Activated CD4-positive, CD25-positive, alpha-beta regulatory T cell (primary cell): ENCODE data around the gene SIMC1.
"Not testable (repeated sequence)": the region's sequence is repeated elsewhere in the genome, so short reads cannot be mapped to it uniquely, and the experiment has no call there.

Experiments
- DNase-seq, 4 experiments: peaks; one replicate each; lab custom pipeline; 2025; lab: John Stamatoyannopoulos, UW

Gene SIMC1

DNA sequence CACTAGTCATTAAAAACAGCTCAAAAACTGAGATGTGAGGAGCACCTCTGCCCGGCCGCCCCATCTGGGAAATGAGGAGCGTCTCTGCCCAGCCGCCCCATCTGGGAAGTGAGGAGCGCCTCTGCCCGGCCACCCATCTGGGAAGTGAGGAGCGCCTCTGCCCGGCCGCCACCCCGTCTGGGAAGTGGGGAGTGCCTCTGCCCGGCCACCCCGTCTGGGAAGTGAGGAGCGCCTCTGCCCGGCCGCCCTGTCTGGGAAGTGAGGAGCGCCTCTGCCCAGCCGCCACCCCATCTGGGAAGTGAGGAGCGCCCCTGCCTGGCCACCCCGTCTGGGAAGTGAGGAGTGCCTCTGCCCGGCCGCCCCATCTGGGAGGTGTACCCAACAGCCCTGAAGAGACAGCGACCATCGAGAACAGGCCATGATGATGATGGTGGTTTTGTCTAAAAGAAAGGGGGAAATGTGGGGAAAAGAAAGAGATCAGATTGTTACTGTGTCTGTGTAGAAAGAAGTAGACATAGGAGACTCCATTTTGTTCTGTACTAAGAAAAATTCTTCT is 23.7 kb upstream of the SIMC1 start:
- DNase-seq: not testable (repeated sequence)

DNA sequence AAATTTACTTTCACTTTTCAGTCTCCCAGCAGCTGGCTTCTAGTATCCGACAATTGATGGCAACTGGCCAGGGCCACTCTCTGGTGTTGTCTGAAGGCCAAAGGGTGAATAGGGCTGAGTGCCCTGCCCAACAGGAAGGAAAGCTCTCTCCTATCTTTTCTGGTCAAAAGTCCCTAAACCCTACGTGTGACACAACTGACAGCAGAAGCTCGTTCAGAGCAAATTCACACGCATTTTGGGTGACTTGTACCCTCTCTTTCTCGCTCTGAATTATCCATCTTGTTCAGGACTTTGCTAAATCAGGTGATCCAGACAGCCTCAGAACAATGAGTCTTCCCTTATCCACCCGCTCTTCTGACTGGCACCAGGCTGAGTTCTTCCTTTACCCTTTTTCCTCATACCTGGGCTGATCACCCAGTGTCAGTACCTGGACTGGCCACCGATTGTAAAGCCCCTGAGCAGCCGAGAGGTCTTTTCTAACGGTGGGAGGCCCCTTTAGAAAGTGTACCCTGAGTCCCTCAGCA is 21.8 kb upstream of the SIMC1 start:
- not testable (repeated sequence) for DNase-seq

DNA sequence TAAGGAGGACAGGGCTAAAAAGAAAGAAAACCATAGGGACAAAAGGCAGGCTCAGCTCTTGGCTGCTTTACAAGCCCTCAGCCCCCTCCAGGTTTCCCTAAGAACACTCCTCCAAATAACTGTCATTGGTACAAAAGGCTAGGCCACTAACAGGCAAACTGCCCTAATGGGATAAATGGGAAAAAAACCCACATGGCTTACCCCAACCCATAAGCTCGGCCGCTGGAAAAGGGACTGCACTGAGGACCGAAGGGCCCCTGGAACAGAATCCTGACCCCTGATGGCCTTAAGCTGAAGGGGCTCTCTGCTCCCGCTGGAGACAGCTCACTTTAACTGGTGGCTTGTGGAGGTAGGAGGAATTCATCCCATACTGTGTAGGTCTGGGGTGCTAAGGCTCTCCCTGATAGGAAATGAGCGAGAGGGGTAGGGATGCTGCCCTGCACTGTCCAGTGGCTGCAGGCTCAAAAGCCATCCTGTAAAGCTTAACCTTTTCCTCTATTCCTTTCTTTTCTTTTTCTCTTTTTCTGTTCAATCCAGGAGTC is 21.0 kb upstream of the SIMC1 start:
- not testable (repeated sequence) for DNase-seq

DNA sequence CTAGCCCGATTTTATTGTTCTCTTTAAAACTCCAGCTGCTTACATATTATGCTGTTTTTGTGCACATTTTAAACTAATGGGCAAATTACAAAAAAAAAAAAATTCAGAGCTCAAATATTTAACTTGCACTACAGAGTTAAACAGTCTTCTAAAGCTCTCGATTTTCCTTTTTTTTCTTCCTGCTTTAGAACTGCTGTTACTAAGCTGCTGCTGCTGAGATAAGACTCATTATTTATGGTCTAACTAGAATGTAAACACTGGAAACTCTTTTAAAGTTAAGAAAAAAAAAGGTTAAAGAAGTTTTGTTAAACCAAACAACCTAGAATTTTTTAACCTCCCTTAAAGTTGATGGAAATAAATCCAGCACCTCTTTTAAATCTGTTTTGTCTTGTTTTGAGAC is 20.5 kb upstream of the SIMC1 start:
- not testable (repeated sequence) for DNase-seq

DNA sequence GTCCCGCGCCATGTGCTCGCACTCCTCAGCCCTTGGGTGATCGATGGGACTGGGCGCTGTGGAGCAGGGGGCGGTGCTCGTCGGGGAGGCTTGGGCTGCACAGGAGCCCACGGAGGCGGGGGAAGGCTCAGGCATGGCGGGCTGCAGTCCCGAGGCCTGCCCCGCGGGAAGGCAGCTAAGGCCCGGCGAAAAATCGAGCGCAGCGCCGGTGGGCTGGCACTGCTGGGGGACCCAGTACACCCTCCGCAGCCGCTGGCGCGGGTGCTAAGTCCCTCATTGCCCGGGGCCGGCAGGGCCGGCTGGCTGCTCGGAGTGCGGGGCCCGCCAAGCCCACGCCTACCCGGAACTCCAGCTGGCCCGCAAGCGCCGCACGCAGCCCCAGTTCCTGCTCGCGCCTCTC is 16.2 kb upstream of the SIMC1 start:
- not testable (repeated sequence) for DNase-seq

DNA sequence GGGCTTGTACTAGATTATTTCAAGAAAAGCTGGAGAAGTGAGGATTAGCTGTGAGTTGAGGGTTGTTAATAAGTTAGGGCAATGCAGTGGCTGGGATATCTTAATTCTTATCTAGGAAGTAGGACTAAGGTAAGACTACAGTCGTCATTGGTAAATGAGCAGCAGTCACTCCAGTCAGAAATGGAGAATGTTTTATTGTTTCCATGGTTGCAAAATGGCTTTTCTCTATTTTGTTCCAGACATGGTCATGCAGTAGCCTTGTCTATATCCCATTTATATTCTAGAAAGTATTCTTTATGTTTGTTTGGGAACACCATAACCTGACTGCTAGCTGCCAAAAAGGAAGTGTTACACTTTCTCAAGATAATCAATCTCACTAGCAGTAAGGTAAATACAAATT is 9.9 kb upstream of the SIMC1 start:
- not testable (repeated sequence) for DNase-seq

DNA sequence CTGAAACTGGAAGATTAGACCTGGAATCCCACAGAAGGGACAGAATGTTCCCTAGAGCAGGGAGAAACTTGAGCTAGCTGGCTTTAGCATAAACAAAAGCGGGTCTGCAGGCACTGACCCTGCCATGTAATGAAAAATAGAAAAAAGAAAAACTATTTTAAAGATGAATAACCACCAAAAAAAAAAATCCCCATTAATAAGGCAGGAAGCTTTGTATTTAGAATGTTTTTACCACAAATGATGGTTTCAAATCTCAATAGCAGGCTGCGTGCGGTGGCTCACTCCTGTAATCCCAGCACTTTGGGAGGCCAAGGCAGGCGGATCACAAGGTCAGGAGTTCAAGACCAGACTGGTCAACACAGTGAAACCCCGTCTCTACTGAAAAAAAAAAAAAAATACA is 5.0 kb upstream of the SIMC1 start:
- not testable (repeated sequence) for DNase-seq

DNA sequence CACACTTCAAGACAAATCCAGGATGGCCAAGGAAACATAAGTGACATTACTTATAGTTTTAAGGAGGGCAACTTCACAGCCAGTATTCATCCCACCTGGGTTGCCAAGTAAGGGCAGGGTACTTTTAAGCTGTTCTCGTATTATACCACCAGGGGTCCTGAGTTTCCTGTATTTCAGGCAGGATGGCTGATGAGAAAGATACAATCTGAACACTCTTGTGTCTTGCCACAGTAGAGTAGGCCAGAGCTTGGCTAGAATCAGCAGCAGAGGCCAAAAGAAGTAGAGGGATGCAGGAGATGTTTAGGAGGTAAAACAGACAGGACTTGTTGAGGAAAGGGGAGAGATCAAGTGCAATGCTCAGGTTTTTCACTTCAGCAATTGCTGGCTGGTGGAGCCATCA is 3.1 kb upstream of the SIMC1 start:
- DNase-seq: not testable (repeated sequence)

DNA sequence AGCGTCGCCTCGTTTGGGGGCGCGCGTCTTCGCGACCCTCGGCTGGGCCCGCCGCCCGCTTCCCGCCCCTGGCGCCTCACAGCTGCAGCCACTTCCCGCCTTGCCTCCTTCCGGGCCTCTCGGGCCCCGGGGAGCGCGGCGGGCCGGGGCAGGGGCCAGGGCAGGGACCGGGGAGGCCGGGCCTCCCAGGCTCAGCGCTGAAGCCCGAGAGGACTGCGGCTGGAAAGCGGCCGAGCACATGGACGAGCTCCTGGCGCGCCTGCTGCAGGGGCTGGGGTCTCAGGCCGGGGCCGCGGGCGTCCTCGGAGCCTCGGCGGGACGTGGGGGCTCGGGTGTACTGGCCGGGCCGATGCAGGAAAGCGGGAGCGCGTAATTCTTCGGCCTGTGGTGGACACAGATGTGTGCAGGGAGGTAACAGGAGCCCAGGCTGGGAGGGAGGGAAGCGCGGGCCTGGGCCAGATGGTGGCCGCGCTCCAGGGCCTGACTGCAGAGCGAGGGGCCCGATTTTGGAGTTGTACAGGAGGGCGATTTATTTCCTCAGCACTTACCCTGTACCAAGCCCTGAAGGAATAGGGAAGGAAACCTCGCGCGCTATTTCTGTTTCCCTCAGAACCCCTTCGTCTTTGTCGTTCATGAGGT is 540 bp downstream of the SIMC1 start:
- not testable (repeated sequence) for DNase-seq

DNA sequence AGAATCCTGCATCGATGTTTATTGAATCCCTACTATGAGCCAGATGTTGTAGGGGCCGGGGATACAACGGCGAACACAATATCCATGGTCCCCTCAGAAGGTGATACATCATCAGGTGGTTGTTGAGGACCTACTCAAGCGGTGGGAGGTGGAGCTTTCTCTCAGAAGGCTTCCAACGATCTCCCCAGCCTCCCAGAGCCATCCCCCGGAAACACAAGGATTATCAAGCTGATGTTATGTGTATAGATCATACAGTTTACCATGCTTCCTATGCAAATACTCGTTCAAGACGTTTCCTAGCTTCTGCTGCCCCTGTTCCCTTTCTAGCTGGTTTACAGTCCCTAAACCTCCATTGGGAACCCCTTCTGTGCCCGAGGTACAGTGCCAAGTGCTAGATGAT is 1.1 kb downstream of the SIMC1 start:
- not testable (repeated sequence) for DNase-seq

DNA sequence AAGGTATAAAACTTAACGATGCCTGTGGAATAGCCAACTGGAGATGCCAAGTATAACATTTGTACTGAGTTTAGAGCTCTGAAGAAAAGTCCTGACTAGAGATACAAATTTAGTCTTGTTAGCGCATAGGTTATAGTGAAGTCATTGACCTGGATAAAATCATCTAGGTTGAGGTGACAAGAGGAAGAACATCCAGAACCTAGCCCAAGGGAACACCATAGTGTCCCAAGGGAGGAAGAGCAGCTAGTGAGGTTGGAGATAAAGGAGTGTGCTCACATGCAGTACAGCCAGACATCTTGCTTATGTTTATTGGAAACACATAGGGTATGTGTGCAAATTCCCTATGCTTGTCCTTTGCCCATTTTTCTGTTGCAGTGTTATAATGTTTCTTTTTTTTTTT is 6.1 kb downstream of the SIMC1 start:
- DNase-seq: not testable (repeated sequence)

DNA sequence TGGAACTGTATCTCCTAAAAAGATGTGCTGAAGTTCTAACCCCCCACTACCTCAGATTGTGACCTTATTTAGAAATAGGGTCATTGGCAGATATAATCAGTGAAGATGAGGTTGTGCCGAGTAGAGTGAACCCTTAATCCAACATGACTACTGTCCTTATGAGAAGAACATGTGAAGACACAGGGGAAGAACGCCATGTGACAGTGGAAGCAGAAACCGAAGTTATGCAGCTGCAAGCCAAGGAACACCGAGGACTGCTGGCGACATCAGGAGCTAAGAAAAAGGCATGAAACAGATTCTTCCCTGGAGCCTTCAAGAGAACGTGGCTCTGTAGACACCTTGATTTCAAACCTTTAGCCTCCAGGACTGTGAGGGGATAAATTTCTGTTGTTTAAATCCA is 6.8 kb downstream of the SIMC1 start:
- not testable (repeated sequence) for DNase-seq

DNA sequence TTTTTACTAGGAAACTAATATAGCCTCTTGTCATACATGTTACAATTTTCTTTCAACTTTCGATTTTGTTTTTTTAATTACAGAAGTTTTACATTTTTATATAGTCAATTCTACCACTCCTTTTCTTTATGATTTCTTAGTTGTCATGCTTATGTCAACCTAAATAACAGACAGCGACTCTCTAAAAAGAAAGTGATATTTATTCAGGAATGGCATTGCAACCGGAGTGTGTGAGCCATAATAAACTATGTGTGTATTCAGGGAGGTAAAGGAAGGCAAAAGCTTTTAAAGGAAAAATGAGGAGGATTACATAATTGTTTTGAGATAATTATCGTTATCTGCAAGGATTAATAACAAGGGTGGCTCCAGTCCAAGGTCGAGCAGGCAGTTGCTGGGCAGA is 7.3 kb downstream of the SIMC1 start:
- DNase-seq: not testable (repeated sequence)

DNA sequence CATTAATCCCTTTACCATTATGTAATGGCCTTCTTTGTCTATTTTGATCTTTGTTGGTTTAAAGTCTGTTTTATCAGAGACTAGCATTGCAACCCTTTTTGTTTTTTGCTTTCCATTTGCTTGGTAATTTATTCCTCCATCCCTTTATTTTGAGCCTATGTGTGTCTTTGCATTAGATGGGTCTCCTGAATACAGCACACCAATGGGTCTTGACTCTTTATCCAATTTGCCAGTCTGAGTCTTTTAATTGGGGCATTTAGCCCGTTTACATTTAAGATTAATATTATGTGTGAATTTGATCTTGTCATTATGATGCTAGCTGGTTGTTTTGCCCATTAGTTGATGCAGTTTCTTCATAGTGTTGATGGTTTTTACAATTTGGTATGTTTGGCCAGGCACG is 12.5 kb downstream of the SIMC1 start:
- DNase-seq: not testable (repeated sequence)

DNA sequence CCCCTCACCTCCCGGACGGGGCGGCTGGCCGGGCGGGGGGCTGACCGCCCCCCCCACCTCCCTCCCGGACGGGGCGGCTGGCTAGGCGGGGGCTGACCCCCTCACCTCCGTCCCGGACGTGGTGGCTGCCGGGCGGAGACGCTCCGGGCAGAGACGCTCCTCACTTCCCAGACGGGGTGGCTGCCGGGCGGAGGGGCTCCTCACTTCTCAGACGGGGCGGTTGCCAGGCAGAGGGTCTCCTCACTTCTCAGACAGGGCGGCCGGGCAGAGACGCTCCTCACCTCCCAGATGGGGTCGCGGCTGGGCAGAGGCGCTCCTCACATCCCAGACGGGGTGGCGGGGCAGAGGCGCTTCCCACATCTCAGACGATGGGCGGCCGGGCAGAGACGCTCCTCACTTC is 13.9 kb downstream of the SIMC1 start:
- not testable (repeated sequence) for DNase-seq

DNA sequence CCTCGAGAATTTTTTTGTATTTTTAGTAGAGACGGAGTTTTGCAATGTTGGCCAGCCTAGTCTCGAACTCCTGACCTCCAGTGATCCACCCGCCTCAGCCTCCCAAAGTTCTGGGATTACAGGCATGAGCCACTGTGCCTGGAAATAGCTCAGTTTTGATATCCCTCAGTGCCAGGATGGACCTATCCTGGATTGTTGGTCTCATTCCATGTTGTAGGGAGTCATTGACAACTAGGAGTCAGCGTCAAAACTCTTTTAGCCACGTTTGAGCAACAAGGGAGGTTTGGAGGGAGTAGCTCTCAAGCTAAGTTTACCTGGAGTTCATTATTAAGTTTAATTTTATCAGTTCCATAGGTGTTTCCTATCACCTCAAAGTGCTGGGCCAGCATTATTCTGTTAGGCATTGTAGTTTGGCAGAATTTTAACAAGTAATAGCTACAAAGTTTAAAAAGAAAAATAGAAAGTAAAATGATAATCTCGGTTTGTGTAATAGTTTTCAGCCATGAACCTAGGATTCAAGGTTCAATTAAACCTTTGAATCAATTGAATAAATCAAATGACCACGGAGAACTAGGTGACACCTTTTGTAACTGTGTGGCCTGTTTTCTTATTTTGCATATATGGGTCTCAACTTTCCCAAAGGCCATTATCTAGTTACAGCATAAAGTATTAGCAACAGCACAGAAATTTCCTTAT is 15.3 kb downstream of the SIMC1 start:
- DNase-seq: not testable (repeated sequence)

DNA sequence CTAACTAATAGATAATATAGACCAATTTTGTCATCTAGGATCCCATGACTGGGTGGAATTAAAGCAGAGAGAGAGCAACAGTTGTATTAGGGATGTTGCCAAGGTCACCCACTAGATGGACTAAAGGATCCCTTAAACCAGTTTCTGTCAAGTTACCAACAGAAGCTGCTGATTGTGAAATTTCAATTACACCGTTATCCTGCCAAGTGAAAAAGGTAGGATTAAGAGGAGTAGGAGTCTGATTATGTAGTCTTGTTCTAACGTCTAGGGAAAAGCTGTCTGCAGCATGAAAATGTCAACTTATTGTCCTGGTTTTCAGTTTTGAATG is 15.8 kb downstream of the SIMC1 start:
- DNase-seq: not testable (repeated sequence)

DNA sequence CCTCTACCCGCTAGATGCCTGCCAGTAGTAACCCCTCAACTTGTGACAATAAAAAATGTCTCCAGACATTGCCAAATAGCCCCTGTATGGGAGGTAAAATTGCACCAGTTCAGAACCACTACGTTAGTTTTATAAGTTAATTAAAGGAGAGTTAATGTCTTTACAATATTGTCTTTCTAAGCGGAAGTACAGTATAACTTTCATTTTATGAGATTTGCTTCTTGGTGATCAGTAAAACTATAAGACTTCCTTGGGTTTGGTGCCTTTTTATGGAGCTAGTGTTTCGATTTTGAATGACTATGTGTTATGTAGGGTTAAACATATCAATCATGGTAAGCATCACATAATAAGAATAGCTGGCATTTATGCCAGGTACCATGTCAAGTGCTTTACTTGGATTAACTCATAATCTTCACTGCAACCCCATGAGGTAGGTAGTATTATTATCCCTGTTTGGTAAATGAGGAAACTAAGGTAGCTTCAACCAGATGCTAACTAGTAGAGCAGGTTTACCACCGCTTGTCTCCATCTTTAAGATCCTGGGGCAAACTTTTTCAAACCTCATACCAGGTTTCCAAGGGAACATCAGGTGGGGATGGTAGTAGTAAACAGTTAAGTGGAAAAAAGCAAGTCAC is 19.8 kb downstream of the SIMC1 start:
- not testable (repeated sequence) for DNase-seq

DNA sequence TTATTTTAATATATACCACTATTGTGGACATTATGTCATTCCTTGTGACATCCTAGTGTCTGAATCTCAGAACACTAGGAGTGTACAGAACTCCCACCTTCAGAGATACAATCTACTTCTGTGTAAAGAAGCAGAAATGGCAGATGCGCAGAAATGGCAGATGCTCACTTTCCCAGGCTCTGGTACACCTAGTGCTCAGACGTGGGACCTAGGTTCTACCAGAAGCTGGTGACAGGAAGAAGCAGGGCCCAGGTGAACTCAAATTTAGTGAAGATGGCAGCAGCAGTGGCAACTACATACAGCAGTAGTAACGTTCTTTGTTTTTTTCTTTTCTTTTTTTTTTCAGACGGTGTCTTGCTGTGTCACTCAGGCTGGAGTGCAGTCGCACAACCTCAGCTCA is 22.5 kb downstream of the SIMC1 start:
- DNase-seq: not testable (repeated sequence)

DNA sequence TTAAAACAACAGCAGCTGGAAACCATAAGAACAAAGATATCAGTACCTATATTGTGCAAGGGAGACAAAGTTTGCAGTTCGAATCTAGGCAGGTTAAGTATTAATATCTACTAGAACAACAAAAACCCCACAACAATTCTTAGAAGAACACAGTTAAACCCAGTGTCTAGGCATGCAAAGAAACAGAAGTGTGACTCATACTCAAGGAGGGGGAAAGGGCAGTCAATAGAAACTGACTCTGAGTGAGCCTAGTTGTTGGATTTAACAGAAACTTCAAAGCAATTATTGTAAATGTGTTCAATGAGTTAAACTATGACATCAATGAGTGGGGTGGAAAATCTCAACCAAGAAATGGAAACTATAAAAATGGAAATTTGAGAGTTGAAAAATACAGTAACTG is 28.2 kb downstream of the SIMC1 start:
- DNase-seq: not testable (repeated sequence)

DNA sequence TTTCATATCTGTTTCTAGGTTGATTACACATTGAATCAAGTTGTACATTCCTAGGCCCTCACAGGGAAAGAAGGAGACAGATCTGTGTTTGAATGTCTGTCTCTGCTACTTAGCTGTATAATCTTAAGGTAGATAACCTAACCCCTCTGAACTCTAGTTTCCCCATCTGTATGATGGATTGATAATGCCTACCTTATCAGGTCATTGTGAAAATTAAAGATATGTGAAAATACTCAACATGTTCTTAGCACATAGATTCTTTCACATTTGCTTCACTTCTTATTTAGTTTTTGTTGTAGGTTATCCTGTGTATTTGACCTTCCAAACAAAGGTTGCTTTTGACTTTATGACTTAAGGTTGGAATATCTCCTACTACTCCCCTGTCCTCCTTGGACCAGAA is 50.8 kb downstream of the SIMC1 start:
- not testable (repeated sequence) for DNase-seq

DNA sequence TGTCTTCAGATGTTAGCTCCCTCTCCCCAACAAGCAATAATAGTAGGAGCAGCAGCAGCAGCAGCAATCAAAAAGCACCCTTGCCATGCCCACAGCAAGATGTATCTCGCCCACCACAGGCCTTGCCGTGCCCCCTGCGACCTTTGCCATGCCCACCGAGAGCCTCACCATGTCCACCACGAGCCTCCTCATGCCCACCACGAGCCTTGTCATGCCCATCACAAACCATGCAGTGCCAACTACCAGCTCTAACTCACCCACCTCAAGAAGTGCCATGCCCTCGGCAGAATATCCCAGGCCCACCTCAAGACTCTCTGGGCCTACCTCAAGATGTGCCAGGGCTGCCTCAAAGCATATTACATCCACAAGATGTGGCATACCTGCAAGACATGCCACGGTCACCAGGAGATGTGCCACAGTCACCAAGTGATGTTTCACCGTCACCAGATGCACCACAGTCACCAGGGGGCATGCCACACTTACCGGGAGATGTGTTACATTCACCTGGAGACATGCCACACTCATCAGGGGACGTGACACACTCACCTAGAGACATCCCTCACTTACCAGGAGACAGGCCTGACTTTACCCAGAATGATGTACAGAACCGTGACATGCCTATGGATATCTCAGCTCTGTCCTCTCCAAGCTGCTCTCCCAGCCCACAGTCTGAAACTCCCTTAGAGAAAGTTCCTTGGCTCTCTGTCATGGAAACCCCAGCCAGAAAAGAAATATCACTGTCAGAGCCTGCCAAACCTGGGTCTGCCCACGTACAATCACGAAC is 52.0 kb downstream of the SIMC1 start:
- DNase-seq: not testable (repeated sequence)
